ENCODE data around the gene AUTS2.

- TF ChIP-seq POLR2A (IDR thresholded peaks at IDR 0.05; ENCODE audit: low read depth, low read length) (no peak), TAF1 (IDR thresholded peaks at IDR 0.05; ENCODE audit: borderline replicate concordance, low read depth, low read length) (no peak)
Observed at GRCh38 chr7:69630292-69630691, 32.0 kb downstream of the AUTS2 start.
